Spinal cord (tissue), 10 donors: ENCODE results near the gene FRRS1. TPM values are rescaled to one million over a fixed set of nuclear protein-coding genes. Genes with fewer than 3 reads are reported as not detected.

Experiments
- DNase-seq, 6 donors: peaks; one replicate each; pipeline versions ENCODE4 v3.0.0 to v3.0.0-alpha.2; 2013 to 2015; ENCODE audit warnings: low spot score in 6 of 6, low read depth in 4 of 6
- H3K27ac ChIP-seq: one replicate; pipeline ENCODE4 v1.5.1; 2013; ENCODE audit warnings: low read depth, low read length, control low read depth
- H3K27me3 ChIP-seq: one replicate; pipeline ENCODE4 v1.6.1; 2013; ENCODE audit warnings: low read length; ENCODE audit not compliant: control insufficient read depth, insufficient read depth
- H3K36me3 ChIP-seq: one replicate; pipeline ENCODE4 v1.6.1; 2013; ENCODE audit warnings: low read length; ENCODE audit not compliant: control insufficient read depth, insufficient read depth
- H3K4me1 ChIP-seq: one replicate; pipeline ENCODE4 v1.6.1; 2013; ENCODE audit warnings: low read length; ENCODE audit not compliant: control insufficient read depth, insufficient read depth
- H3K4me3 ChIP-seq: one replicate; pipeline ENCODE4 v1.5.1; 2013; ENCODE audit warnings: low read depth, low read length, control low read depth
- H3K9me3 ChIP-seq: one replicate; pipeline ENCODE4 v1.6.1; 2013; ENCODE audit warnings: low read length; ENCODE audit not compliant: control insufficient read depth, insufficient read depth
- WGBS: methylation state at CpG from one replicate; pipeline ENCODE4 v1.1.5; 2013; ENCODE audit warnings: missing lambda C conversion rate; ENCODE audit not compliant: insufficient coverage; 5-methylcytosine and 5-hydroxymethylcytosine counted together
- polyA plus RNA-seq, 2 donors: library from polyadenylated mRNA; unstranded; fragments of 120-200 nt; gene quantifications; one replicate each; pipeline ENCODE4 v1.2.1, GENCODE V29; 2013; ENCODE audit not compliant: insufficient read length in 2 of 2
- total RNA-seq, 2 donors: library from RNA; depleted of rRNA in 1 of 2; stranded (reverse); fragments of 120-200 nt in 1 of 2; fragments of >200 nt in 1 of 2; gene quantifications; one replicate each; pipeline versions ENCODE4 v1.2.3 to v1.2.4, GENCODE V29; 2013 to 2014
- donor health status: healthy.

Gene FRRS1
- total and polyA plus RNA-seq, 4 donors, result 1.9 to 10.8 (median 6.2) TPM

DNA sequence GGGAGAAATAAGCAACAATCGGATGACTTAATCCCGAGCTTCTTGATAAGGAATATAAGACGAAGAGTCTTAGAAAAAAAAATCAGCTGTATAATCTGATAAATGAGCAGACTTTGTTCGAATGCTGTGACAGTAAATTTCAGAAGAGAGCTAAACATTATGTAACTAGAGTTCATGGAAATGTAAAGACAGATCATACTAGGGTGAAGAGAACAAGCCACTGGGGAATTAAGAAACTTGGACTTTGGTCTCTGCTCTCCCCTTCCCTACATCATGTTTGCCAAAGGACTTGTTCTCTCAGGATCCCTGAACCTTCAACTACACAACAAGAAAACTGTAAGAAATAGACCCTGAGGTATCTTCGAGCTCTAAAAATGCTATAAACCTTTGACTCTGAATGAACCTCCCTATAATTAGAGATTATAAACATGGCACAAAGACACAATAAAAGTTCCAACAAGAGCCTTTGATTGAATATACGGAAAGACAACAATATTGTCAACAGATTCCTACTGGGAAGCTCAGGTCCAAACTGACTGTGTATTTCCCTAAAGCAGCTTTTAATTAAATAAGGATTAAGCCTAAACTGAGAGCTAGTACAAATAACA lies 27.5 kb downstream of the FRRS1 start:
- no peaks in the 10 kb centered on the region for H3K27me3 ChIP-seq
- H3K9me3 ChIP-seq, result no peaks in the 10 kb centered on the region
- 100% methylated on average over 2 of the region's 6 CpGs for WGBS
- H3K36me3 ChIP-seq, result no peaks in the 10 kb centered on the region
- no peak overlapping the region for H3K4me3 ChIP-seq
- no peak for DNase-seq
- no peaks in the 10 kb centered on the region for H3K4me1 ChIP-seq
- no peak overlapping the region for H3K27ac ChIP-seq

DNA sequence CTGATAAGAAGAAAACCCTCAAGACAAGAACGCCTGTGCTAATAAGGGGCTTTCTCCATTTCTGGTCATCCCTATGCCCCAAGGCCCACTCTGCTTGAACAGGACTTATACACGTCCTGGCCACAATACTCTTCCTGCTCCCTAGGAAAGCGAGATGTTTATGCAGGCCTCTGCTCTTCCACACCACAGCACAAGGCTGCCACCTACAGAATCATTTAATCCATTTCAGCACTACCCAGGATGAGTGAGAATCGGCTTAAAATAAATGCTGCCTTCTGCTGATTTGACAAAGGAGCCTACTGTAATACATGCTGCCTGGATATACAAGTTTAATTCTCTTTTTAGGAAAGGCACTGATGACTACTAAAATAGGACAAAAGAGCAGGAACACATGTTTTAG lies 29.4 kb downstream of the FRRS1 start:
- WGBS, result 19% methylated on average over 2 of the region's 4 CpGs
- Histone ChIP-seq H3K4me1 (no peaks in the 10 kb centered on the region), H3K36me3 (no peaks in the 10 kb centered on the region), H3K9me3 (no peaks in the 10 kb centered on the region), H3K4me3 (no peak overlapping the region), H3K27me3 (no peaks in the 10 kb centered on the region), H3K27ac (no peak overlapping the region)
- peak in 4 of 6 donors; percentile 2 to 68 (median 29) for DNase-seq

DNA sequence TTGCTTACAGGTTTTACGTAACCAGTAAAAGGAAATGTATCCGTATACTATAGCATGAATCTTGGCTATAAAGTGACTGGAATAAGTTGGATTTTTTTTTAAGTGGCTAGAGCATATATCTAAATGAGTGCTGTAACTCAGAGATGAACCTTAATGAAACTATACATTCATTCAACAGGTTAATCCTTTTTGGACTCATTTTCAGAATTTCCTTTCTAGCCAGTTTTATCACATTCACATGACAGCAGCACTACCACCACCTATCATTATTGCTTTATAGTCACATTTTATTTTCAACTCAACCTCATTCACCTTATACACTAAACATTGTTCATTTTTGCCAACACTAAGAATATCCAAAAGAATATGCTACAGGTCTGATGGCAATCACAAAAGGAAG lies 30.6 kb downstream of the FRRS1 start:
- H3K9me3 ChIP-seq, result no peaks in the 10 kb centered on the region
- no peaks in the 10 kb centered on the region for H3K4me1 ChIP-seq
- no peak overlapping the region for H3K27ac ChIP-seq
- H3K36me3 ChIP-seq, result no peaks in the 10 kb centered on the region
- WGBS, result no CpG with 5 or more reads among the region's 2 CpGs
- no peak for DNase-seq
- H3K27me3 ChIP-seq, result no peaks in the 10 kb centered on the region
- no peak overlapping the region for H3K4me3 ChIP-seq

DNA sequence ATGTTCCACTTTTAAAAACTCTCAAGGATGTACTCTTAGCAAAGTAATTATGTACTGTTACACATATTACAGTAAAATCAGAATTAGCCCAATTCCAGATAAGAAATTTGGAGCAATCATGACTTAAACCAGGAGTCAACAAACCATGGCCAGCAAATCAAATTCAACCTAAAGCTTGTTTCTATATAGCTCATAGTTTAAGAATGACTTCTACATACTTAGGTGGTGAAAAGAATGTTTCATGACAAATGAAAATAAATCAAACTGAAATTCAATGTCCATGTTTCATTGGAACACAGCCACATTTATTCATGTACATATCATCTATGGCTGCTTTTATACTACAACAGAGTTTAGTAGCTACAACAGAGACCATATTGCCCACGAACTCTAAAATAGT lies 35.1 kb downstream of the FRRS1 start:
- Histone ChIP-seq H3K36me3 (no peaks in the 10 kb centered on the region), H3K9me3 (no peaks in the 10 kb centered on the region), H3K4me3 (no peak overlapping the region), H3K4me1 (no peaks in the 10 kb centered on the region), H3K27ac (no peak overlapping the region), H3K27me3 (no peaks in the 10 kb centered on the region)
- DNase-seq, result no peak
- no CpG with 5 or more reads among the region's 1 CpG for WGBS

GRCh38 chr1:99728494-99729235 lies 37.8 kb downstream of the FRRS1 start:
- H3K27me3 ChIP-seq, result no peaks in the 10 kb centered on the region
- peak overlapping the region; percentile 59 for H3K27ac ChIP-seq
- H3K9me3 ChIP-seq, result no peaks in the 10 kb centered on the region
- peak in 1 of 6 donors; percentile 16 for DNase-seq
- H3K4me3 ChIP-seq, result no peak overlapping the region
- 83% methylated on average over 2 of the region's 4 CpGs for WGBS
- H3K36me3 ChIP-seq, result no peaks in the 10 kb centered on the region
- no peaks in the 10 kb centered on the region for H3K4me1 ChIP-seq

- Histone ChIP-seq H3K4me3 (no peak overlapping the region), H3K27me3 (no peaks in the 10 kb centered on the region), H3K27ac (peak overlapping the region; percentile 59), H3K4me1 (no peaks in the 10 kb centered on the region), H3K9me3 (no peaks in the 10 kb centered on the region), H3K36me3 (no peaks in the 10 kb centered on the region)
- WGBS, result 56% methylated on average over 1 of the region's 4 CpGs
- no peak for DNase-seq
These were observed 38.8 kb downstream of the FRRS1 start for GRCh38 chr1:99727575-99728185.

DNA sequence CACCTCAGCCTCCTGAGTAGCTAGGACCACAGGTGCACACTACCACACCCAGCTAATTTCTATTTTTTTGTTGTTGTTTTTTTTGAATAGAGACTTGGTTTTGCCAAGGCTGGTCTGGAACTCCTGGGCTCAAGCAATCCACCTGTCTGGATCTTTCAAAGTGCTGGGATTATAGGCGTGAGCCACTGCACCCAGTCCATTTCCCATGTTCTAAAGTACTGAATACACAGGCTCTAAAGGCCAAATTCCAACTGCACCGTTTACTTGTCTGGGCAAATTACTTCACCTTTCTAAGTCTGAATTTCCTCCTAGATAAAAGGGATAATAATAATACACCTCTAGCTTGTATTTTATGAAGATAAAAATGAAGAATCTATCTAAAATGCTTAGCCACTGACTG lies 39.6 kb downstream of the FRRS1 start:
- Histone ChIP-seq H3K27me3 (no peaks in the 10 kb centered on the region), H3K4me3 (no peak overlapping the region), H3K36me3 (no peaks in the 10 kb centered on the region), H3K9me3 (no peaks in the 10 kb centered on the region), H3K27ac (no peak overlapping the region), H3K4me1 (no peaks in the 10 kb centered on the region)
- WGBS, result 100% methylated on average over 1 of the region's 2 CpGs
- no peak for DNase-seq

- WGBS, result no CpG with 5 or more reads among the region's 1 CpG
These were observed 40.0 kb downstream of the FRRS1 start for GRCh38 chr1:99726407-99726806.

DNA sequence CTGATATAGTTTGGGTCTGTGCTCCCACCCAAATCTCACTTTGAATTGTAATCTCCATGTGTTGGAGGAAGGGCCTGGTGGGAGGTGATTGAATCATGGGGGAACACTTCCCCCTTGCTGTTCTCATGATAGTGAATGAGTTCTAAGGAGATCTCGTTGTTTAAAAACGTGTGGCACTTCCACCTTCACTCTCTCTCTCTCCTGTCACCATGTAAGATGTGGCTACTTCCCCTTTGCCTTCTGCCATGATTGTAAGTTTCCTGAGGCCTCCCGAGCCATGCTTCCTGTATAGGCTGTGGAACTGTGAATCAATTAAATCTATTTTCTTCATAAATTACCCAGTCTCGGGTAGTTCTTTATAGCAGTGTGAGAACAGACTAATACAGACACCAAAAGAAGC lies 40.4 kb downstream of the FRRS1 start:
- Histone ChIP-seq H3K27me3 (no peaks in the 10 kb centered on the region), H3K36me3 (no peaks in the 10 kb centered on the region), H3K4me3 (no peak overlapping the region), H3K27ac (no peak overlapping the region), H3K9me3 (no peaks in the 10 kb centered on the region), H3K4me1 (no peaks in the 10 kb centered on the region)
- no CpG with 5 or more reads among the region's 4 CpGs for WGBS
- no peak for DNase-seq

More at GRCh38 chr1:99726407-99726806, 40.0 kb downstream of the FRRS1 start:
- Histone ChIP-seq H3K27me3 (no peaks in the 10 kb centered on the region), H3K27ac (no peak overlapping the region), H3K4me1 (no peaks in the 10 kb centered on the region), H3K9me3 (no peaks in the 10 kb centered on the region), H3K4me3 (no peak overlapping the region), H3K36me3 (no peaks in the 10 kb centered on the region)
- DNase-seq, result no peak

- no peak for DNase-seq
- Histone ChIP-seq H3K27me3 (no peaks in the 10 kb centered on the region), H3K4me3 (no peak overlapping the region), H3K4me1 (no peaks in the 10 kb centered on the region), H3K36me3 (no peaks in the 10 kb centered on the region), H3K27ac (no peak overlapping the region), H3K9me3 (no peaks in the 10 kb centered on the region)
- no CpG with 5 or more reads among the region's 3 CpGs for whole genome bisulfite sequencing
These were observed 43.2 kb downstream of the FRRS1 start for GRCh38 chr1:99723251-99723650.
